ENCODE measurements around the gene SMARCA2. TPM values are rescaled to one million over a fixed set of nuclear protein-coding genes. Genes with fewer than 3 reads are reported as not detected.

SMARCA2 gene
- total and polyA plus RNA-seq, 9 of the 15 experiments (the other 6 are each of a cell fraction or from before 2014, with no cell fraction given), result 8.0 to 34.8 (median 25.5) TPM

- in situ Hi-C loops (cut with MboI) (no loop called here), intact Hi-C loops (cut with micrococcal nuclease) (no loop called here)
- no peaks in the 10 kb centered on the region for H4K20me1 ChIP-seq (replicated peaks; ENCODE audit: control insufficient read depth, insufficient read depth, low read length)
- peaks cover 16% of the 10 kb centered on the region; the same call in 2 of the 3 replicates for H3K36me3 ChIP-seq (ENCODE audit: control insufficient read depth, insufficient read depth, low read length)
- H3K4me2 ChIP-seq (ENCODE audit: insufficient read depth, low read length), result no peak overlapping the region
- ATAC-seq (no peak), DNase-seq (ENCODE audit: extremely low read depth in 1 of 4, low spot score in 3 of 4) (no peak), FAIRE-seq (no peak)
- WGBS (ENCODE audit: insufficient coverage, low coverage, missing lambda C conversion rate), result 98% methylated on average over 7 of the region's 7 CpGs
- H3K27ac ChIP-seq (ENCODE audit: extremely low read depth, low read depth, low read length), result no peak overlapping the region
- no peak for TF ChIP-seq ETS2 (tag; IDR thresholded peaks at IDR 0.05; ENCODE audit: borderline replicate concordance, poor library complexity, severe bottlenecking)
- no peak for TF ChIP-seq E2F1 (CRISPR knock-in tag; IDR thresholded peaks at IDR 0.05)
- H3K4me1 ChIP-seq (replicated peaks in 1 of 2; ENCODE audit: control insufficient read depth in 2 of 2, insufficient read depth in 2 of 2, low read length in 2 of 2), result no peaks in the 10 kb centered on the region
- H3K27me3 ChIP-seq (ENCODE audit: control insufficient read depth in 2 of 2, insufficient read depth in 2 of 2, low read length in 2 of 2), result no peaks in the 10 kb centered on the region
- no peaks in the 10 kb centered on the region for H3K9me1 ChIP-seq (ENCODE audit: control insufficient read depth, insufficient read depth, low read length)
- ChIA-PET CTCF (ENCODE audit: low intra/inter-chr PET ratio) (no interaction called here), POLR2A (no interaction called here)
- H2AFZ ChIP-seq (ENCODE audit: low read depth, low read length), result no peak overlapping the region
- no peaks in the 10 kb centered on the region for H3K9me3 ChIP-seq (replicated peaks; ENCODE audit: control insufficient read depth, insufficient read depth, low read depth, low read length)
- H3K79me2 ChIP-seq (ENCODE audit: control insufficient read depth, insufficient read depth, low read length), result no peaks in the 10 kb centered on the region
- BruUV-seq (replicated peaks), result no TSS peak
- no peak overlapping the region for H3K4me3 ChIP-seq
- no peak overlapping the region for H3K9ac ChIP-seq (ENCODE audit: insufficient read depth in 1 of 2, low read depth in 2 of 2, low read length in 2 of 2)
Measured at GRCh38 chr9:2174306-2174705, 159.2 kb downstream of the SMARCA2 start.

GRCh38 chr9:2174911-2175310 lies 159.8 kb downstream of the SMARCA2 start:
- BruUV-seq (replicated peaks), result no TSS peak
- Histone ChIP-seq H3K36me3 (ENCODE audit: control insufficient read depth, insufficient read depth, low read length) (peaks cover 13% of the 10 kb centered on the region; the same call in 2 of the 3 replicates), H3K9me3 (replicated peaks; ENCODE audit: control insufficient read depth, insufficient read depth, low read depth, low read length) (no peaks in the 10 kb centered on the region), H3K4me2 (ENCODE audit: insufficient read depth, low read length) (no peak overlapping the region), H4K20me1 (replicated peaks; ENCODE audit: control insufficient read depth, insufficient read depth, low read length) (no peaks in the 10 kb centered on the region), H2AFZ (ENCODE audit: low read depth, low read length) (no peak overlapping the region), H3K9ac (ENCODE audit: insufficient read depth in 1 of 2, low read depth in 2 of 2, low read length in 2 of 2) (no peak overlapping the region), H3K4me1 (replicated peaks in 1 of 2; ENCODE audit: control insufficient read depth in 2 of 2, insufficient read depth in 2 of 2, low read length in 2 of 2) (no peaks in the 10 kb centered on the region), H3K4me3 (no peak overlapping the region), H3K79me2 (ENCODE audit: control insufficient read depth, insufficient read depth, low read length) (no peaks in the 10 kb centered on the region), H3K9me1 (ENCODE audit: control insufficient read depth, insufficient read depth, low read length) (no peaks in the 10 kb centered on the region), H3K27ac (ENCODE audit: extremely low read depth, low read depth, low read length) (no peak overlapping the region), H3K27me3 (ENCODE audit: control insufficient read depth in 2 of 2, insufficient read depth in 2 of 2, low read length in 2 of 2) (no peaks in the 10 kb centered on the region)
- FAIRE-seq (no peak), ATAC-seq (no peak), DNase-seq (ENCODE audit: extremely low read depth in 1 of 4, low spot score in 3 of 4) (no peak)
- POLR2A ChIA-PET, result no interaction called here
- 74% methylated on average over 5 of the region's 11 CpGs for WGBS (ENCODE audit: insufficient coverage, low coverage, missing lambda C conversion rate)
- intact Hi-C loops (cut with micrococcal nuclease), result no loop called here
- in situ Hi-C loops (cut with MboI), result no loop called here
- CTCF ChIA-PET (ENCODE audit: low intra/inter-chr PET ratio), result no interaction called here
- TF ChIP-seq TFAP4 (CRISPR knock-in tag; IDR thresholded peaks at IDR 0.05; ENCODE audit: borderline replicate concordance) (no peak), CEBPZ (IDR thresholded peaks at IDR 0.05; ENCODE audit: borderline replicate concordance, low read depth, low read length) (no peak), BRF1 (IDR thresholded peaks at IDR 0.05; ENCODE audit: borderline replicate concordance, extremely low read depth, insufficient read length) (no peak), ADNP (tag; IDR thresholded peaks at IDR 0.05) (no peak), THRB (CRISPR knock-in tag; conservative IDR thresholded peaks at IDR 0.05) (no peak), RBM34 (IDR thresholded peaks at IDR 0.05; ENCODE audit: borderline replicate concordance, insufficient read depth, low read length) (no peak)

All from K562 (cell line).